Measurements from ENCODE around the gene LMX1B.

DNA sequence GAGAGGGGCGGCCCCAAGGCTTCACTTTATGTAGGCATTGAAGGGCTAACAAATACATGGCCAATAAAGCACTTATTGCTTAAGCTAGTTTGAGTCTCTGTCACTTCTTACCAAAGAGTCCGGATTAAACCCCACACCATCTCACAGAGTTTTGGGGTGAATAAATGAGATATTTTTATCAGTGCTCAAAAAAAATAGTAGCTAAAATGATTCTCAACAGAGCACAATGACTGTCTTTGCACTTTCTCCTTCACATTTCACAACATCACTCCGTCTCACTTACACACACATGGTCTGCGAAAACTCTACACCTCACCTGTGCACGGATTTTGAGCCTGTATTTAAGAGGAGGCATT is 92.9 kb downstream of the LMX1B start:
- TF ChIP-seq, protein P1, sequence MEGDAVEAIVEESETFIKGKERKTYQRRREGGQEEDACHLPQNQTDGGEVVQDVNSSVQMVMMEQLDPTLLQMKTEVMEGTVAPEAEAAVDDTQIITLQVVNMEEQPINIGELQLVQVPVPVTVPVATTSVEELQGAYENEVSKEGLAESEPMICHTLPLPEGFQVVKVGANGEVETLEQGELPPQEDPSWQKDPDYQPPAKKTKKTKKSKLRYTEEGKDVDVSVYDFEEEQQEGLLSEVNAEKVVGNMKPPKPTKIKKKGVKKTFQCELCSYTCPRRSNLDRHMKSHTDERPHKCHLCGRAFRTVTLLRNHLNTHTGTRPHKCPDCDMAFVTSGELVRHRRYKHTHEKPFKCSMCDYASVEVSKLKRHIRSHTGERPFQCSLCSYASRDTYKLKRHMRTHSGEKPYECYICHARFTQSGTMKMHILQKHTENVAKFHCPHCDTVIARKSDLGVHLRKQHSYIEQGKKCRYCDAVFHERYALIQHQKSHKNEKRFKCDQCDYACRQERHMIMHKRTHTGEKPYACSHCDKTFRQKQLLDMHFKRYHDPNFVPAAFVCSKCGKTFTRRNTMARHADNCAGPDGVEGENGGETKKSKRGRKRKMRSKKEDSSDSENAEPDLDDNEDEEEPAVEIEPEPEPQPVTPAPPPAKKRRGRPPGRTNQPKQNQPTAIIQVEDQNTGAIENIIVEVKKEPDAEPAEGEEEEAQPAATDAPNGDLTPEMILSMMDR (IDR thresholded peaks at IDR 0.05; ENCODE audit: insufficient read depth, low read length) = no peak
- TF ChIP-seq POLR2AphosphoS5 (IDR thresholded peaks at IDR 0.05; ENCODE audit: low read depth) (no peak), GABPA (IDR thresholded peaks at IDR 0.05; ENCODE audit: low read depth) (no peak)
- TF ChIP-seq, protein P2, sequence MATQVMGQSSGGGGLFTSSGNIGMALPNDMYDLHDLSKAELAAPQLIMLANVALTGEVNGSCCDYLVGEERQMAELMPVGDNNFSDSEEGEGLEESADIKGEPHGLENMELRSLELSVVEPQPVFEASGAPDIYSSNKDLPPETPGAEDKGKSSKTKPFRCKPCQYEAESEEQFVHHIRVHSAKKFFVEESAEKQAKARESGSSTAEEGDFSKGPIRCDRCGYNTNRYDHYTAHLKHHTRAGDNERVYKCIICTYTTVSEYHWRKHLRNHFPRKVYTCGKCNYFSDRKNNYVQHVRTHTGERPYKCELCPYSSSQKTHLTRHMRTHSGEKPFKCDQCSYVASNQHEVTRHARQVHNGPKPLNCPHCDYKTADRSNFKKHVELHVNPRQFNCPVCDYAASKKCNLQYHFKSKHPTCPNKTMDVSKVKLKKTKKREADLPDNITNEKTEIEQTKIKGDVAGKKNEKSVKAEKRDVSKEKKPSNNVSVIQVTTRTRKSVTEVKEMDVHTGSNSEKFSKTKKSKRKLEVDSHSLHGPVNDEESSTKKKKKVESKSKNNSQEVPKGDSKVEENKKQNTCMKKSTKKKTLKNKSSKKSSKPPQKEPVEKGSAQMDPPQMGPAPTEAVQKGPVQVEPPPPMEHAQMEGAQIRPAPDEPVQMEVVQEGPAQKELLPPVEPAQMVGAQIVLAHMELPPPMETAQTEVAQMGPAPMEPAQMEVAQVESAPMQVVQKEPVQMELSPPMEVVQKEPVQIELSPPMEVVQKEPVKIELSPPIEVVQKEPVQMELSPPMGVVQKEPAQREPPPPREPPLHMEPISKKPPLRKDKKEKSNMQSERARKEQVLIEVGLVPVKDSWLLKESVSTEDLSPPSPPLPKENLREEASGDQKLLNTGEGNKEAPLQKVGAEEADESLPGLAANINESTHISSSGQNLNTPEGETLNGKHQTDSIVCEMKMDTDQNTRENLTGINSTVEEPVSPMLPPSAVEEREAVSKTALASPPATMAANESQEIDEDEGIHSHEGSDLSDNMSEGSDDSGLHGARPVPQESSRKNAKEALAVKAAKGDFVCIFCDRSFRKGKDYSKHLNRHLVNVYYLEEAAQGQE (IDR thresholded peaks at IDR 0.05; ENCODE audit: insufficient replicate concordance, low read depth) = no peak
